ENCODE measurements around the gene KLRG1.

Gene KLRG1

DNA sequence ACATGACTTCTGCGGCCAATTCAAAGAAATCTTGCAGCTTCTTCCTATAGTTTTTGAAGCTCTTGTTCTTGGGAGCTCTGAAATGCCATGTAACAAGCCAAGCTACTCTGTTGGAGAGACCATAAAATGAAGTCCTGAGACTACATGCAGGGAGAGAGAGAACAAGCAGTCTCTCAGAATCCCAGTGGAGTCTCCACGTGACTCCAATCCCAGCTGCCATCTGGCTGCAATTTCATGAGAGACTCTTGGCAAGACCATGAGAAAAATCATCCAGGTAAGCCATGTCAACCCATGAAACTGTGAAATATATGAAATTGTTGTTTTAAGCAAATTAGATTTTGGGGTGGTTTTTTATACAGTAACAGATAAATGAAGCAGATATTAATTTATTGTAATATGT is 54.4 kb downstream of the KLRG1 start:
- no peak for DNase-seq

DNA sequence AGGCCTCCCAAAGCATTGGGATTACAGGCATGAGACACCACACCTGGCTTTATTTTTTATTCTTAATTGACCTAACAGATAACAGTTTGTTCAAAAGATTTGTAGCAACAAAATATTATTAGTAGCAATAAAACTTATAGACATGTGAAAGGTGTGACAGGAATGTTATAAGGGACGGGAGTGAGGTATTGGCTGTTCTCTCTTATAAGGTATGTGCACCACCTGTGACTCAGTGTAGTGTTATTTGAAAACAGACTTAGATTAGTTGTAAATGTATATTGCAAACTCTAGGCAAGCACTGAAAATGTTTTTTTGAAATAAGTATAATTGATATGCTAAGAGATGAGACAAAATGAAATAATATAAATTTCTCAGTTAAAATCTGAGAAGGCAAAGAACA is 57.8 kb downstream of the KLRG1 start:
- no peak for DNase-seq

DNA sequence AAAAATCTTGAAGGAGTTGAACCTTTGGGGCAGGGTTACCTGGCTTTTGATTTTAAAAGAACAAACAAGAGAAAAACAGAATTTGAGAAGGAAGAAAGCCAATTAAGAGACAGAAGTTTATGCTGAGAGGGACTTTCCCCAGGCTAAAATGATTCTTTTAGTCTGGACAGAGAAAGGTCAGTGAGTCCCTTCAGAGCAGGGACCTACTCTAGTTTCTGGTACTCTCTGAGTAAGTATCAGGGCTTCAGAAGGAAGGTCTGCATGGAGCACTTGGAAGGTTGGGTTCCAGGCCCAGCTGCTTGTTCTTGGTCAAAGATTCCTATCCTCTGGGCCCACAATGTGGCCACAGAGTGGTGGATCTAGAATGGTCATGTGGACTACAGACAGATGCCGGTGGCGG is 59.6 kb downstream of the KLRG1 start:
- no peak for DNase-seq

DNA sequence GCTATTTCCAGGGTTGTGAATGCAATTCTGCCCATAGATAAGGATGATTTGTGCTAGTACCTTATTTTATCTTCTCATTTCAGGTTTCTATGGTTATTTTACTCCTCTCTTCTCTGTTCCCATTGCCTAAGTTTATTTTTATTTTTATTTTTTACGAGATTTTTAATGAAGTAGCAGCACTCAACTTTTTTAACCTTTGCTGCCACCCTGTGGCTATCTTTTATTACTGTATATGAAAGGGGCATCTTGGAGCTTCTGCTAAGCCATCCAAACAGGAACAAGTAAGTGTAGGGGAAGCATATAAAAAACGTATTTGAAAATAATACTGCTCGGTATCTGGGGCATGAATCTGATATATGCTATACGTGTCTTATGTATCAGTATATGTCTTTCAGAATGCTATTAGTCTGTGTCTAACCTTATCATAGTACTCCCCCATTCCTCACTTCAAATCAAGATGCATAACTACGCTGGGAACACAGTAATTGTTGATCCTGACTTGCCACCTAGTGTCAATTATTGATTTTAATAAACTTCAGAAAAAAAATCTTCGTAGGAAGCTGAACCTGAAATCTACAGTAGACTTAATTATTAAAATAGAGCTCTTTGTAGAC is 60.3 kb downstream of the KLRG1 start:
- peak; percentile 36 for DNase-seq

DNA sequence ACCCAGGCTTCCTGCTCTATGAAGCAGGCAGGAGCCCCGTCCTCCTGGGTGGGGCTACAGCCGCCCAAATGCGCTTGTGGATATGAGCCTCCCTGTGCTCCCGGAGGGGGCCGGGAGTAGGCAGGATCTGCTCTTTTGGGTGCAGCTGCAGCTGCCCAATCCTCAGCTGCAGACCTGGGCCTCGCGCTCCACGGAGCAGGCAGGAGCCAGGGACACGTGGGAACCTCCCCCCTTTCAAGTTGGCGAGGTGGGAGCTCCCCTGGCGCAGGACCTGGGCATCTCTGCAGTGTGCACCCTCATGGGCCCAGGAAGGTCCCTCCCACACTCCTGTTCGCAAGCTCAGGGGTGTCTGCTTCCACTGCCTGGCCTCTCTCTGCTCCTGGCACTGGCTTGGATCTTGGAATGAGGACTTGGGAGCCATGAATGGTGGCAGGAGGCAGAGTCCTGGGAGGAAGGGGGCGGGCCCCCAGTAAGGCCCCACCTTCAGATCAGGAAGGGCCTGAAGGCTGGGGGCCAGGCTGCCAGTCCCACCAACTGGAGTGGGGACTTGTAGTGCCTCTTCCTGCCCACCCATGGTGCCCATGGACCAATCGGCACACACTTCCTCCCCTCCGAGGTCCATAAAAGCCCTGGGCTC is 61.3 kb downstream of the KLRG1 start:
- no peak for DNase-seq

DNA sequence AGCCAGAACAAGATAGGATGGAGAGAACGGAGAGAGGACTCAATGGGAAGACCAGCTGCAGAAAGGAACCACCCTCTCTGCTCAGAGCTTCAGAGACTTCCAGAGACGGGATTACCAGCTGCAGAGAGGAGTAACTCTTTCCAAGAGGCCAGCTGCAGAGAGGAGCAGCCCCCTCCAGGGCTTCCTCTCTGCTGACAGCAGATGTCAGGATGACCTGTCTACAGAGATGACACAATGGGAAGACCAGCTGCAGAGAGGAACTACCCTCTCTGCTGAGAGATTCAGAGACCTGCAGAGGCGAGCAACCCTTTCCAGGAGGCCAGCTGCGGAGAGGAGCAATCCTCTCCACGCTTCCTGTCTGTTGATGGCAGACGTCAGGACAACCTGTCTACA is 61.8 kb downstream of the KLRG1 start:
- DNase-seq: no peak

DNA sequence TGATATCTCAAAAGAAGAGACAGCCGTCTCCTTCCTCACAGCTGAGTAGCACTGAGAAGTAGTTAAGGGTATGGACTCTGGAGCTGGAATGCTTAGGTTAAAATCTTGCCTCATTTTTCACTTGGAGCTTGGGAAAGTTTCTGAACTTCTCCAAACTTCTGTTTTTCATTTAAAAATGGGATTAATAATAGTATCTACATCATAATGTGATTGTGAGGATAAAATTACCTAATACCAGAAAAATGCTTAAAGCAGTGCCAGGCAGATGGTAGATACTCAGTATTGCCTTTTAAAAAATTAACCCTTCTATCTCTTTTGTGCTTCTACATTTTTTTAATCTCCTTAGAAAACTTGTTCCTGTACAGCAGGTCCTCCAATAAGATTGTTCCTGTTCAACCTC is 63.3 kb downstream of the KLRG1 start:
- no peak for DNase-seq

Data from fibroblast of upper back skin (primary cell).